Activated T-cell treated with anti-CD3 and anti-CD28 coated beads, Interleukin-2, amount 50 U/mL, for 72 hours (primary cell): Measurements from ENCODE around the gene TMEM87B. TPM values are rescaled to one million over a fixed set of nuclear protein-coding genes. Genes with fewer than 3 reads are reported as not detected.
"Not testable (repeated sequence)": the region's sequence is repeated elsewhere in the genome, so short reads cannot be mapped to it uniquely, and the experiment has no call there.

Experiments
- ATAC-seq, 2 donors: fragments of 150-1000 bp; cut with Tn5 transposase; replicated peaks in 1 of 2; 2 replicates each; pipeline ENCODE4 v1.10.0; 2021; ENCODE audit warnings: moderate library complexity in 2 of 2, mild to moderate bottlenecking in 1 of 2
- DNase-seq, 2 donors: peaks; one replicate each; pipeline ENCODE4 v3.0.0; 2021 to 2022; ENCODE audit warnings: mixed read lengths in 1 of 2
- H3K27ac Mint-ChIP-seq: one replicate; pipeline ENCODE4 v1.8.0; 2022; ENCODE audit warnings: mild to moderate bottlenecking, moderate library complexity, mixed read lengths
- H3K27me3 Mint-ChIP-seq: one replicate; pipeline ENCODE4 v1.8.0; 2022; ENCODE audit warnings: low read depth, mixed read lengths
- H3K36me3 Mint-ChIP-seq, 2 donors: one replicate each; pipeline ENCODE4 v1.8.0; 2022; ENCODE audit warnings: mixed read lengths in 2 of 2, mild to moderate bottlenecking in 1 of 2; ENCODE audit not compliant: insufficient read depth in 2 of 2
- H3K4me1 Mint-ChIP-seq: one replicate; pipeline ENCODE4 v1.8.0; 2022; ENCODE audit warnings: low read depth, mixed read lengths
- H3K4me3 Mint-ChIP-seq, 2 donors: one replicate each; pipeline ENCODE4 v1.8.0; 2022; ENCODE audit warnings: mild to moderate bottlenecking in 2 of 2, mixed read lengths in 2 of 2, moderate library complexity in 2 of 2
- H3K9me3 Mint-ChIP-seq, 2 donors: one replicate each; pipeline ENCODE4 v1.8.0; 2022; ENCODE audit warnings: mixed read lengths in 2 of 2
- total RNA-seq, 2 donors: library from RNA; stranded (reverse); gene quantifications; one replicate each; pipeline ENCODE4 v1.2.3, GENCODE V29; 2022

The TMEM87B gene
- total RNA-seq, 2 donors from 2014 or later = 31.2 to 36.4 TPM

GRCh38 chr2:112061299-112061698 is 6.2 kb downstream of the TMEM87B start:
- Mint-ChIP-seq H3K27me3 (no peaks in the 10 kb centered on the region), H3K27ac (peak overlapping the region; percentile 68), H3K4me1 (peaks cover 69% of the 10 kb centered on the region)

GRCh38 chr2:112061840-112062239 is 6.8 kb downstream of the TMEM87B start:
- Mint-ChIP-seq H3K4me1 (peaks cover 67% of the 10 kb centered on the region), H3K27ac (peak overlapping the region; percentile 38), H3K36me3 (peaks cover 17 to 48% of the 10 kb centered on the region in 2 donors), H3K4me3 (peak overlapping the region; percentile 13 to 15), H3K9me3 (peaks cover 2 to 8% of the 10 kb centered on the region in 2 donors), H3K27me3 (no peaks in the 10 kb centered on the region)
- DNase-seq (peak in 1 of 2 donors; percentile 18), ATAC-seq (peak; percentile 69 to 70)

More at GRCh38 chr2:112061299-112061698, 6.2 kb downstream of the TMEM87B start:
- peaks cover 19 to 45% of the 10 kb centered on the region in 2 donors for H3K36me3 Mint-ChIP-seq
- H3K9me3 Mint-ChIP-seq = peaks cover 2 to 8% of the 10 kb centered on the region in 2 donors
- no peak overlapping the region for H3K4me3 Mint-ChIP-seq
- DNase-seq (no peak), ATAC-seq (no peak)

GRCh38 chr2:112062894-112063293 is 7.8 kb downstream of the TMEM87B start:
- H3K4me3 Mint-ChIP-seq = peak overlapping the region; percentile 13 to 43
- H3K4me1 Mint-ChIP-seq = peaks cover 57% of the 10 kb centered on the region
- H3K27me3 Mint-ChIP-seq = no peaks in the 10 kb centered on the region
- ATAC-seq (peak; percentile 63 to 71), DNase-seq (no peak)
- peaks cover 2 to 8% of the 10 kb centered on the region in 2 donors for H3K9me3 Mint-ChIP-seq
- H3K27ac Mint-ChIP-seq = peak overlapping the region; percentile 26
- H3K36me3 Mint-ChIP-seq = peaks cover 21 to 57% of the 10 kb centered on the region in 2 donors

- H3K9me3 Mint-ChIP-seq = peaks cover 5 to 8% of the 10 kb centered on the region in 2 donors
- no peaks in the 10 kb centered on the region for H3K27me3 Mint-ChIP-seq
- H3K36me3 Mint-ChIP-seq = peaks cover 20 to 69% of the 10 kb centered on the region in 2 donors
- H3K4me1 Mint-ChIP-seq = peaks cover 46% of the 10 kb centered on the region
- no peak for ATAC-seq
- peak overlapping the region; percentile 83 for H3K27ac Mint-ChIP-seq
- H3K4me3 Mint-ChIP-seq = peak overlapping the region; percentile 20 to 74
- DNase-seq = no peak
Observed at GRCh38 chr2:112065486-112065885, 10.4 kb downstream of the TMEM87B start.

GRCh38 chr2:112065966-112066365 is 10.9 kb downstream of the TMEM87B start:
- no peak for DNase-seq
- ATAC-seq = peak; percentile 33 to 51
- Mint-ChIP-seq H3K27ac (peak overlapping the region; percentile 55), H3K36me3 (peaks cover 21 to 70% of the 10 kb centered on the region in 2 donors), H3K4me3 (peak overlapping the region; percentile 20 to 74), H3K9me3 (peaks cover 5 to 8% of the 10 kb centered on the region in 2 donors), H3K27me3 (no peaks in the 10 kb centered on the region), H3K4me1 (peaks cover 46% of the 10 kb centered on the region)

GRCh38 chr2:112069794-112070193 is 14.7 kb downstream of the TMEM87B start:
- ATAC-seq, H3K4me3 Mint-ChIP-seq, H3K9me3 Mint-ChIP-seq, H3K27me3 Mint-ChIP-seq, DNase-seq, H3K27ac Mint-ChIP-seq: not testable (repeated sequence)
- H3K36me3 Mint-ChIP-seq = peaks cover 31 to 64% of the 10 kb centered on the region in 2 donors
- peaks cover 53% of the 10 kb centered on the region for H3K4me1 Mint-ChIP-seq

- Mint-ChIP-seq H3K27ac (peak overlapping the region; percentile 5), H3K27me3 (no peaks in the 10 kb centered on the region), H3K4me3 (peak overlapping the region in 1 of 2 donors; percentile 38), H3K9me3 (peaks cover 5 to 10% of the 10 kb centered on the region in 2 donors), H3K4me1 (peaks cover 57% of the 10 kb centered on the region), H3K36me3 (peaks cover 24 to 42% of the 10 kb centered on the region in 2 donors)
- no peak for DNase-seq
- ATAC-seq = peak in 1 of 2 donors; percentile 45
Observed at GRCh38 chr2:112073875-112074274, 18.8 kb downstream of the TMEM87B start.

- DNase-seq (no peak), ATAC-seq (no peak)
- Mint-ChIP-seq H3K4me3 (peak overlapping the region in 1 of 2 donors; percentile 12), H3K4me1 (peaks cover 52% of the 10 kb centered on the region), H3K36me3 (peaks cover 23 to 41% of the 10 kb centered on the region in 2 donors), H3K9me3 (peaks cover 5 to 7% of the 10 kb centered on the region in 2 donors), H3K27ac (no peak overlapping the region), H3K27me3 (no peaks in the 10 kb centered on the region)
Observed at GRCh38 chr2:112074506-112074905, 19.4 kb downstream of the TMEM87B start.

GRCh38 chr2:112075490-112076260 is 20.6 kb downstream of the TMEM87B start:
- DNase-seq = no peak
- H3K27me3 Mint-ChIP-seq = no peaks in the 10 kb centered on the region
- peak overlapping the region; percentile 0 to 34 for H3K4me3 Mint-ChIP-seq
- H3K9me3 Mint-ChIP-seq = peaks cover 5 to 7% of the 10 kb centered on the region in 2 donors
- peak; percentile 27 to 52 for ATAC-seq
- peaks cover 23 to 31% of the 10 kb centered on the region in 2 donors for H3K36me3 Mint-ChIP-seq
- peak overlapping the region; percentile 31 for H3K27ac Mint-ChIP-seq
- H3K4me1 Mint-ChIP-seq = peaks cover 52% of the 10 kb centered on the region

- ATAC-seq (no peak), DNase-seq (no peak)
- Mint-ChIP-seq H3K27ac (peak overlapping the region; percentile 56), H3K27me3 (no peaks in the 10 kb centered on the region), H3K4me1 (peaks cover 37% of the 10 kb centered on the region), H3K4me3 (no peak overlapping the region), H3K9me3 (peaks cover 5 to 7% of the 10 kb centered on the region in 2 donors), H3K36me3 (peaks cover 18 to 25% of the 10 kb centered on the region in 2 donors)
Observed at GRCh38 chr2:112077814-112078213, 22.7 kb downstream of the TMEM87B start.

GRCh38 chr2:112081262-112081661 is 26.2 kb downstream of the TMEM87B start:
- H3K27ac Mint-ChIP-seq = peak overlapping the region; percentile 43
- H3K27me3 Mint-ChIP-seq = no peaks in the 10 kb centered on the region
- peaks cover 5% of the 10 kb centered on the region for H3K4me1 Mint-ChIP-seq
- H3K36me3 Mint-ChIP-seq = peaks cover 17 to 27% of the 10 kb centered on the region in 2 donors
- ATAC-seq = no peak
- no peak overlapping the region for H3K4me3 Mint-ChIP-seq
- no peak for DNase-seq
- H3K9me3 Mint-ChIP-seq = no peaks in the 10 kb centered on the region

- Mint-ChIP-seq H3K9me3 (no peaks in the 10 kb centered on the region), H3K36me3 (peaks cover 19 to 36% of the 10 kb centered on the region in 2 donors), H3K27ac (no peak overlapping the region), H3K27me3 (no peaks in the 10 kb centered on the region), H3K4me1 (no peaks in the 10 kb centered on the region), H3K4me3 (no peak overlapping the region)
- no peak for ATAC-seq
- DNase-seq = no peak
Observed at GRCh38 chr2:112084689-112085374, 29.8 kb downstream of the TMEM87B start.

GRCh38 chr2:112085375-112085730 is 30.3 kb downstream of the TMEM87B start:
- H3K4me1 Mint-ChIP-seq = no peaks in the 10 kb centered on the region
- H3K9me3 Mint-ChIP-seq = no peaks in the 10 kb centered on the region
- no peak overlapping the region for H3K4me3 Mint-ChIP-seq
- no peak overlapping the region for H3K27ac Mint-ChIP-seq
- DNase-seq (no peak), ATAC-seq (no peak)
- H3K27me3 Mint-ChIP-seq = no peaks in the 10 kb centered on the region
- peaks cover 19 to 39% of the 10 kb centered on the region in 2 donors for H3K36me3 Mint-ChIP-seq
